Activated T-helper 2 cell treated with anti-CD3 and anti-CD28 coated beads, Interferon-gamma antibody, Interleukin-2, Interleukin-4, amounts not matched to agents 10 μg/mL and 5 μg/mL and 100 μg/mL, durations not matched to agents 14 hours and 24 hours and 36 hours (primary cell): ENCODE data around the gene ASB15. TPM values are rescaled to one million over a fixed set of nuclear protein-coding genes. Genes with fewer than 3 reads are reported as not detected.
"Not testable (repeated sequence)": the region's sequence is repeated elsewhere in the genome, so short reads cannot be mapped to it uniquely, and the experiment has no call there.

ENCODE experiments used
- DNase-seq: peaks from one replicate; pipeline ENCODE4 v3.0.0; 2021; ENCODE audit warnings: low spot score
- H3K27ac Mint-ChIP-seq: one replicate; pipeline ENCODE4 v1.8.0; 2021; ENCODE audit warnings: mixed read lengths
- H3K27me3 Mint-ChIP-seq: one replicate; pipeline ENCODE4 v1.8.0; 2021; ENCODE audit warnings: low read depth, mixed read lengths
- H3K36me3 Mint-ChIP-seq: one replicate; pipeline ENCODE4 v1.8.0; 2021; ENCODE audit warnings: low read depth, mixed read lengths
- H3K4me1 Mint-ChIP-seq: one replicate; pipeline ENCODE4 v1.8.0; 2021; ENCODE audit warnings: low read depth, mixed read lengths
- H3K4me3 Mint-ChIP-seq: one replicate; pipeline ENCODE4 v1.8.0; 2021; ENCODE audit warnings: low read depth, mild to moderate bottlenecking, moderate library complexity, mixed read lengths
- H3K9me3 Mint-ChIP-seq: one replicate; pipeline ENCODE4 v1.8.0; 2021; ENCODE audit warnings: mixed read lengths
- intact Hi-C: fragments of 100-400 bp; cut with micrococcal nuclease; formaldehyde crosslinking; loops from one replicate; pipeline ENCODE4 v1.15.1; 2023
- total RNA-seq: library from RNA; stranded (reverse); gene quantifications from 2 replicates; pipeline ENCODE4 v1.2.3, GENCODE V29; 2022

The ASB15 gene
- not detected in 2 replicates for total RNA-seq

GRCh38 chr7:123601530-123601929 lies at the start of gene ASB15:
ASB15 (plus strand) TSS chr7:123601821; CDS start chr7:123614503, 12,682 bp downstream.
- no peaks in the 10 kb centered on the region for H3K9me3 Mint-ChIP-seq
- no peaks in the 10 kb centered on the region for H3K4me1 Mint-ChIP-seq
- H3K36me3 Mint-ChIP-seq = no peaks in the 10 kb centered on the region
- intact Hi-C loops = no loop called here
- H3K27ac Mint-ChIP-seq = no peak within 1 kb of the TSS
- no peak within 1 kb of the TSS for H3K4me3 Mint-ChIP-seq
- peaks cover 3% of the 10 kb centered on the region for H3K27me3 Mint-ChIP-seq
- DNase-seq = no peak

DNA sequence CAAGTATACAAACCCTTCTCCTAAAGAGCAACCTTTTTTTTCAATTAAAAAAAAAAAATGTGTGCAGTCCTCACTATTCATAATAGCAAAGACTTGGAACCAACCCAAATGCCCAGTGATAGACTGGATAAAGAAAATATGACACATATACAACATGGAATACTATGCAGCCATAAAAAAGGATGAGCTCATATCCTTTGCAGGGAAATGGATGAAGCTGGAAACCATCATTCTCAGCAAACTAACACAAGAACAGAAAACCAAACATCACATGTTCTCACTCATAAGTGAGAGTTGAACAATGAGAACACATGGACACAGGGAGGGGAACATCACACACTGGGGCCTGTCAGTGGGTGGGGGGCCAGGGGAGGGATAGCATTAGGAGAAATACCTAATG lies 49.5 kb upstream of the ASB15 start:
- not testable (repeated sequence) for H3K9me3 Mint-ChIP-seq, H3K27ac Mint-ChIP-seq, H3K27me3 Mint-ChIP-seq, DNase-seq, H3K4me3 Mint-ChIP-seq
- intact Hi-C loops = loop anchor here (10.0 kb wide), 1 partner anchor 1373 kb away; the partner anchor contains the start of gene POT1
- peaks cover 13% of the 10 kb centered on the region for H3K4me1 Mint-ChIP-seq
- H3K36me3 Mint-ChIP-seq = peaks cover 41% of the 10 kb centered on the region

DNA sequence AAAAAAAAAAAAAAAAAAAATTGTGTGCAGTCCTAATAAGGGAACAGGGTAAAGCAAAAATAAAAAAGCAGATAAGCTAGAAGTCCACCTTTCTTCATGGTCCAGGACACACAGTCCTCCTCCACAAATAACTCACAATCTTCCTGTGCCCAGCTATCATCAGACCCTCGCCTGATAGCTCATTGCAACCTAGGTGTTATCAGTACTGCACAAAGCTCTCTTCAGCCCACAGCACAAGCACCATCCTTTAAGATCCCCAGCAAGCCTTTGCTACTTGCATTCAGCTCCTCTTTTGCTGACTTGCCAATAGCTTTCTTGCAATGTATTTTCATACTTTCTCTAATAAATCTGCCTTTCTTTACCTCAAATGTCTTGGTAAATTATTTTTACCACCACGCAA lies 49.0 kb upstream of the ASB15 start:
- H3K9me3 Mint-ChIP-seq = no peaks in the 10 kb centered on the region
- intact Hi-C loops = loop anchor here (10.0 kb wide), 1 partner anchor 1372 kb away; the partner anchor contains the start of gene POT1
- peaks cover 10% of the 10 kb centered on the region for H3K4me1 Mint-ChIP-seq
- H3K27ac Mint-ChIP-seq = no peak overlapping the region
- no peak overlapping the region for H3K4me3 Mint-ChIP-seq
- peaks cover 37% of the 10 kb centered on the region for H3K36me3 Mint-ChIP-seq
- no peak for DNase-seq
- no peaks in the 10 kb centered on the region for H3K27me3 Mint-ChIP-seq

DNA sequence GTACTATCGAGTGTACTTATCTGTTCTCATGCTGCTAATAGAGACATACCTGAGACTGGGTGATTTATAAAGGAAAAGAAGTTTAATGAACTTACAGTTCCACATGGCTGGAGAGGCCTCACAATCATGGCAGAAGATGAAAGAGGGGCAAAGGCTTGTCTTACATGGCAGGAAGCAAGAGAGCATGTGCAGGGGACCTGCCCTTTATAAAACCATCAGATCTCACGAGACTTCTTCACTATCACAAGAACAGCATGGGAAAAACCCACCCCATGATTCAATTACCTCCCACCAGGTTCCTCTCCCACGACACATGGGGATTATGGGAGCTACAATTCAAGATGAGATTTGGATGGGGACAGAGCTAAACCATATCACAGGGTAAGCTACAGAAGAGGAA lies 48.5 kb upstream of the ASB15 start:
- H3K4me1 Mint-ChIP-seq = peaks cover 10% of the 10 kb centered on the region
- DNase-seq = no peak
- intact Hi-C loops = loop anchor here (10.0 kb wide), 1 partner anchor 1372 kb away; the partner anchor contains the start of gene POT1
- H3K27me3 Mint-ChIP-seq = no peaks in the 10 kb centered on the region
- H3K36me3 Mint-ChIP-seq = peaks cover 36% of the 10 kb centered on the region
- no peaks in the 10 kb centered on the region for H3K9me3 Mint-ChIP-seq
- no peak overlapping the region for H3K4me3 Mint-ChIP-seq
- no peak overlapping the region for H3K27ac Mint-ChIP-seq

DNA sequence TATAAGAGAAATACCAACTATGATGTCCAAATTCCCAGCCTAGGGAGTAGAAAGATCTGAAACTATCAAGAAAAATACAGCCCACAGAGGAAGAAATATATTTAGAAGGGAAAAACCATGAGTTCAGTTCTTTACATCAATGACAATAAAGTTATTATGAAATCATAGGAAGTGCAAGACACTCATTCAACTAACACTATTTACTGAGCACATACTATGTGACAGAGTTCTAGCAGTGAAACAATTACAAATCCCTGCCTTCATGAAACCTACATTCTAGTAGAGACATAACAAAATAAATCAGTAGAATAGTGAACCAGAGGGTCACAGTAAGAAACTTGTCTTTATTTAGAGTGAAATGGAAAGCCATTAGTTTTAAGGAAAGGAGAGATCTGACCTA lies 46.1 kb upstream of the ASB15 start:
- Mint-ChIP-seq H3K27ac (no peak overlapping the region), H3K4me1 (peaks cover 5% of the 10 kb centered on the region), H3K36me3 (peaks cover 18% of the 10 kb centered on the region), H3K27me3 (no peaks in the 10 kb centered on the region), H3K9me3 (no peaks in the 10 kb centered on the region), H3K4me3 (no peak overlapping the region)
- intact Hi-C loops = loop anchor here (5.0 to 10.0 kb wide), 2 partner anchors 157 to 1369 kb away; partner anchors contain the start of gene POT1
- DNase-seq = no peak

DNA sequence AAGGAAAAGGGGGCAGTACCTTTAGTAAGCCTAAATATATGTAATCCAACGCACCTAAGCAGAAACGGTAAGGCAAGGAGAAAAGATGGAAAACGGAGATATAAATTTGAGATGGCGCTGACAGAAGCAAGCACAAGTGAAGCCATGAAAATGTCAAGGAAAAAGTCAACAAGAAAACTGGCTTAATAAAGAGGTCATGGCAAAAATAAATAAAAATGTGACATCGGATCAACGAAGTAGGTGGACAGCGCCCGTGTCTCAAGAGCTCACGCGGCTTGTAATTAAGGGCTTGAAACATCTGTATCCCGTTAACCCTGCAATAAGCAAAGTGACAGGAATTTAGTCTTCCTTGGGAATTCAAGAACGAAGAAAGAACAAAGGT lies 44.6 kb upstream of the ASB15 start:
- no peaks in the 10 kb centered on the region for H3K9me3 Mint-ChIP-seq

DNA sequence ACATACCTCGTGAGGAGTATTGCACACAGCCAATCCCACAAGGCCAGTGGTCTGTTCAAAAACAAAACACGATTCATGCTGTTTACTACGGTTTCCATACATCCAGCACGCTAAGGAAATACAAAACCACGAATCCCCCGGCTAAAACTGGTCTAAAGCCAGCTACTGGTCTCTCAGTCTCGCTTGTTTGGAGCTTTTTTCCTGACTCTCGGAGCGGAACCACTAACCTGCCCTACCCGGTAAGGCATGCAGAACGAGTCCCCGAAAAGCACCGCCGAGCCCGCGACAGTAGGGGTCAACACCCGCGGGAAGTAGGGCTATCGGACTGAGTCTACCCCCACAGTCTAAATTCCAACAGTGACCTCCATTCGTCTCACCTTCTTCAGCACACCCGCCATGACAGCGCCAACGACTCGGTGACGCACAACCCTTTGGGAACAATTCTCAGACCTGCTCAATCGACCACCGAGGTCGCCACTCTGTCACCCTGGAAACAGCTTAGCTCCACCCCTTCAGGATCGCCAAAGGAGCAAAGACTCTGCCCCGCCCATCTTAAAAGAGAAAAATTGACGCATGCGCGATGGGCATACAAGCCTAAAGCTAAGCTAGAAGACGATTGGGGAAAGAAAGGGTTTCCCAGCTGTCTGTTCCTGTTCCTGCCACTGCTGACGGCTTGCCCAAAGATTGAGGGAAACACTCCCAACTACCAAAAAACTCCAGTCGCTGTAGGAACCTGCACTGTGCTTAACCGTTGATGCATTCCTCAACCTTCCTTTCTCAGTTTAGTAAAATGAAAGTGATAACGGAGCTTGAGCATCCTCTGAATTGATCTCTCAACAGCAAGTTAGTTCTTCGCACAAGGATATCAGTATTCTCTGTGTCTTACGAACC lies 44.0 kb upstream of the ASB15 start, which contains the start of gene NDUFA5:
Gene NDUFA5 (minus strand): TSS at position 421 of the 891 bp plus-strand sequence. CDS start 23 bp downstream, at position 398.
- Mint-ChIP-seq H3K36me3 (peaks cover 10% of the 10 kb centered on the region), H3K27ac (no peak within 1 kb of the TSS)

More for the DNA sequence above, 44.6 kb upstream of the ASB15 start:
- intact Hi-C loops = loop anchor here (1.0 to 10.0 kb wide), 4 partner anchors 22 to 1368 kb away; partner anchors contain the start of genes POT1 and WASL
- DNase-seq = no peak
- H3K4me3 Mint-ChIP-seq = no peak overlapping the region
- no peak overlapping the region for H3K27ac Mint-ChIP-seq
- peaks cover 4% of the 10 kb centered on the region for H3K4me1 Mint-ChIP-seq
- peaks cover 2% of the 10 kb centered on the region for H3K27me3 Mint-ChIP-seq
- peaks cover 15% of the 10 kb centered on the region for H3K36me3 Mint-ChIP-seq

GRCh38 chr7:123558289-123558874 lies 43.2 kb upstream of the ASB15 start:
- intact Hi-C loops = loop anchor here (5.0 to 10.0 kb wide), 2 partner anchors 154 to 1366 kb away; partner anchors contain the start of gene POT1

More for the DNA sequence above, 44.0 kb upstream of the ASB15 start, which contains the start of gene NDUFA5:
- Mint-ChIP-seq H3K4me1 (peaks cover 4% of the 10 kb centered on the region), H3K27me3 (peaks cover 2% of the 10 kb centered on the region), H3K9me3 (no peaks in the 10 kb centered on the region), H3K4me3 (no peak within 1 kb of the TSS)
- peak; percentile 95 for DNase-seq
- intact Hi-C loops = loop anchor here (1.0 to 10.0 kb wide), 4 partner anchors 22 to 1367 kb away; partner anchors contain the start of genes POT1 and WASL

DNA sequence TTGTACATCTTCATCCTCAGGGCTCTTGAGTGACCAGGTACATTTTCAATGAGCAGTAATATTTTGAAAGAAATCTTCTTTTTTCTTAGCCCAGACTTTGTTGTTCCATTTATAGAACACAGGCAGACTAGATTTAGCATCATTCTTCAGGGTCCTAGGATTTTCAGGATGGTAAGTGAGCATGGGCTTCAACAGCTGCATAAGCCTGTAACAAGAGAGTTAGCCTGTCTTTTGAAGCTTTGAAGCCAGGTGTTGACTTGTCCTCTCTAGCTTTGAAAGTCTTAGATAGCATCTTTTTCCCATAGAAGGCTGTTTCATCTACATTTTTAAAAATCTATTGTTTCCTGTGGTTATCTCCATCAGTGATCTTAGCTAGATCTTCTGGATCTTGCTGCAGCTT lies 39.5 kb upstream of the ASB15 start:
- DNase-seq = no peak
- peaks cover 6% of the 10 kb centered on the region for H3K27me3 Mint-ChIP-seq
- intact Hi-C loops = no loop called here
- no peaks in the 10 kb centered on the region for H3K4me1 Mint-ChIP-seq
- H3K4me3 Mint-ChIP-seq = no peak overlapping the region
- H3K27ac Mint-ChIP-seq = no peak overlapping the region
- H3K36me3 Mint-ChIP-seq = no peaks in the 10 kb centered on the region
- H3K9me3 Mint-ChIP-seq = no peaks in the 10 kb centered on the region

More at GRCh38 chr7:123558289-123558874, 43.2 kb upstream of the ASB15 start:
- no peak for DNase-seq
- Mint-ChIP-seq H3K4me1 (no peaks in the 10 kb centered on the region), H3K4me3 (no peak overlapping the region), H3K9me3 (no peaks in the 10 kb centered on the region), H3K27me3 (peaks cover 2% of the 10 kb centered on the region), H3K27ac (no peak overlapping the region), H3K36me3 (peaks cover 3% of the 10 kb centered on the region)

- H3K27me3 Mint-ChIP-seq = peaks cover 6% of the 10 kb centered on the region
- no peak overlapping the region for H3K4me3 Mint-ChIP-seq
Observed at GRCh38 chr7:123569352-123570010, 32.1 kb upstream of the ASB15 start.

GRCh38 chr7:123570390-123571182 lies 31.0 kb upstream of the ASB15 start:
- intact Hi-C loops = no loop called here
- no peak overlapping the region for H3K4me3 Mint-ChIP-seq
- no peaks in the 10 kb centered on the region for H3K36me3 Mint-ChIP-seq
- H3K27ac Mint-ChIP-seq = no peak overlapping the region
- no peaks in the 10 kb centered on the region for H3K4me1 Mint-ChIP-seq
- no peaks in the 10 kb centered on the region for H3K9me3 Mint-ChIP-seq
- DNase-seq = no peak
- H3K27me3 Mint-ChIP-seq = peaks cover 8% of the 10 kb centered on the region

More at GRCh38 chr7:123569352-123570010, 32.1 kb upstream of the ASB15 start:
- no peak overlapping the region for H3K27ac Mint-ChIP-seq
- H3K36me3 Mint-ChIP-seq = no peaks in the 10 kb centered on the region
- H3K9me3 Mint-ChIP-seq = no peaks in the 10 kb centered on the region
- intact Hi-C loops = no loop called here
- no peaks in the 10 kb centered on the region for H3K4me1 Mint-ChIP-seq
- DNase-seq = no peak

DNA sequence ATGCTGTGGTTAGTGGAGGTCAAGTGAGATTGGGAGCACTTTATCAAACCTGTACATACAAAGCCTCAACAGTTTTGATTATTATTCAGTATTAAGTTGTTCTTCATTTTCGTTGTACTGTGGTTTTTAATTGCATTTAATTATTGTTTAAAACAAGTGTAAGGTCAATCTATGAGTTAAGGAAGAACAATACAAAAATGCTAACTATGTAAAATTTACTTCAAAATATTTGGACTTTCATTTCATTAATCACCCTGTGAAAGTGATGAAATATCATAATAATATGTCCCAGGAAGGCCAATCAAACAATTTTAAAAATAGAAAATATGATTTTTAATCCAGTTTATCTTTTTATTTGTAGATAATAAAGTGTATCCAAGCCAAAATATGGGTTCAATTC lies 30.4 kb upstream of the ASB15 start:
- H3K36me3 Mint-ChIP-seq = no peaks in the 10 kb centered on the region
- H3K4me3 Mint-ChIP-seq = no peak overlapping the region
- H3K4me1 Mint-ChIP-seq = no peaks in the 10 kb centered on the region
- H3K27me3 Mint-ChIP-seq = peaks cover 10% of the 10 kb centered on the region
- H3K27ac Mint-ChIP-seq = no peak overlapping the region
- no peaks in the 10 kb centered on the region for H3K9me3 Mint-ChIP-seq
- intact Hi-C loops = no loop called here
- no peak for DNase-seq
